Renal cortex interstitium (tissue), 11 donors: ENCODE measurements around the gene PELI2. TPM values are rescaled to one million over a fixed set of nuclear protein-coding genes. Genes with fewer than 3 reads are reported as not detected.

Experiments
- DNase-seq, 11 donors: peaks; one replicate each; pipeline ENCODE4 v3.0.0-alpha.2; 2013; ENCODE audit warnings: low read depth in 9 of 11, low spot score in 4 of 11; ENCODE audit errors: extremely low read depth in 1 of 11
- polyA plus RNA-seq, 3 donors: library from polyadenylated mRNA; unstranded; fragments of 120-200 nt; gene quantifications; one replicate each; pipeline ENCODE4 v1.2.1, GENCODE V29; 2013; ENCODE audit not compliant: insufficient read length in 3 of 3

The PELI2 gene
- polyA plus RNA-seq, 3 donors, result 22.1 to 31.9 (median 27.5) TPM

DNA sequence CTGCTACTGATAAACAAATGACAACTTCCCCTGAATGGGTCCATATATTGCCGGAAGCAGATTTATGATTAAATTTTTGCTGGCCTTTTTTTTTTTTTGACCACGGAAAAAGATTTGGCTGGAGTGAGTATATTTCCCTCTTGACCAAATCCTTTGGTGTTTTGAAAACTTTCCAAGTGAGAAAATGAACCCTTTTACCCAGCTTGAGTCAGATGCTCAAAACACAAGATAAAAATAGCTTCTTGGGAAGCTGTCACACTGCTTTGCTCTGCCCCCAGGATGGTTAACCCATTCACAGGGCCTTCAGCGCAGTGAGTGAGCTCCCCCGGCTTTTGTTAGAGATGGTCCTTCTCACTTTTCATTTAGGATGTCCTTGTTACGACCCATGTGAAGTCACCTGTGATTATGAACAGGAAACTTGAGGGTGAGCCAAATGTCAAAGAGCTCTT lies 224.3 kb downstream of the PELI2 start:
- peak in 2 of 11 donors; percentile 24 to 27 for DNase-seq

GRCh38 chr14:56349960-56350359 lies 231.7 kb downstream of the PELI2 start:
- no peak for DNase-seq
